Cardiac septum (tissue), 1 donor: ENCODE results near the gene SLC43A2. TPM values are rescaled to one million over a fixed set of nuclear protein-coding genes. Genes with fewer than 3 reads are reported as not detected.
"Not testable (repeated sequence)": the region's sequence is repeated elsewhere in the genome, so short reads cannot be mapped to it uniquely, and the experiment has no call there.

Experiments used
- DNase-seq: peaks from one replicate; pipeline ENCODE4 v3.0.0-alpha.2; 2020; ENCODE audit warnings: low spot score
- intact Hi-C: fragments of 100-400 bp; cut with DNase I; formaldehyde crosslinking; loops from one replicate; pipeline ENCODE4 v1.14.0; 2022
- total RNA-seq: library from RNA; stranded (reverse); fragmentation: NEBNext Ultra II Directional; extraction: Animal tissue kit (Norgen Biotek cat#: 25700); gene quantifications from one replicate; pipeline ENCODE4 v1.2.1, GENCODE V29; 2021
- donor health status: DM: no; HTN: no; CAD: no.

Gene SLC43A2
- total RNA-seq, 1 donor from 2014 or later = 4.8 TPM

DNA sequence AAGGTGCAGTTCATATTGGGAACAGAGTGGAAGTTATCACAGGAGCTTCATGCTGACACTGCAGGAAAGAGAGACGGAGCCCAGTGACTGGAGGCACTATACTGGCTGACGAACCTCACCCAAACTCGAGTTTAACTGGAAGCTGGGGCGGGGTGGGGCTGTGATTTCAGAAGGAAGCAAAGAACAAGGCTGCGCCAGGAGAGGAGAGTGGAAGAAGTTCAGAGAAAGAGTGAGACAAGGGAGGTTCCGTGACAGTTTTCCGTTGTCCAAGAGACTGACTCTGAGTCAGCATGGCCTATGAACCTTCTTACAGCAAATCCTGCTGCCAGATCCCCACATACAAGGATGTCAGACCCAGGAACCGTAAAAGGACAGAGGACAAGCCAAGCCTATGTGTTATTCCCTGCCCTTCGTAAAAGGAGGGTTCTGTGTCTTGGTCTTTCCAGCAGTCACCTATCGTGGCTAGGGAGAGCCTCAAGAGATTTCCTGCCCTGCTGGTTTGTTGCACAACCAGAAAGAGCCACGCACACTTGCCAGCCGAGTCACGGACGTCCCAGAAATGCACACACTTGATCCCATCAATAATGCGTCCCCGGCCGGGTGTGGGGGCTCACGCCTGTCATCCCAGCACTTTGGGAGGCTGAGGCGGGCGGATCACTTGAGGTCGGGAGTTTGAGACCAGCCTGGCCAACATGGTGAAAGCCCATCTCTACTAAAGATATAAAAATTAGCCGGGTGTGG lies 71.1 kb downstream of the SLC43A2 start:
- DNase-seq = no peak
- intact Hi-C loops = no loop called here

DNA sequence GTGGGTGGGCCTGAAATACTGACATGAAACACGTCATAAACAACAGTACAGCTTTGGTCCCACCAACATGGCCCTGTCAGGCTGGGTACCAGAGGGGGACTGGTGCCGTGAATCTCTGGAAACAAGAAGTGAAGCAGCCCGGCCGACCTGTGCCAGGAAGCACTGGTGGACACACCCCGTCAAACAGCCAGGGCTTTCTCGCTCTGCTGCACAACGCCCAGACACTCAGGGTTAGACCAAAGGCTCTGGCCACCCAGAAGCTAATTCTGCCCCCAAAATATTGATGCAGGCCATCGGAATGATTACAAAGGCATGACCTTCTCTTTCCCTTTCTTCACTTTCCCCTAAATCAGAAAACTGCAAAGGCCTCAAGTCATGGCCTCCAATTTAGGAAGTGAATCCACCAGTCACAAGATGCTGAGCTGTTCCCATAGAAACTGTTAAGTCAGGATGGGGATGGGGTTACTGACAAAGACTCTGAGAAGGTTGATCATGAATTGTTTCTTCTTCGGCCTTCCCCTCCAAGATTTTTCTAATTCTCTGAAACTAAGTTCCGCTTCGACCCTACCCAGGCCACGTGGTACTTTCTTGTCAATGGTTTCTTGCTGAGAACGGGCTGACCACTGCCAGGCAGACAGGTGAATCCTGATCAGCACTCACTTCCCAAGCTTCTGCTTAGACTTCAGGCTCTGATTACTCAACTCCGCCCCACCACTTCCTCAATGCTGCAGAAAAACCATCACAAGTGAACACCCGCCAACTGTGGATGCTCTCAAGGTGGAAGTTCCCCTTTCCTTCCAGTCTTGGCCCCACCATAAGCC lies 72.8 kb downstream of the SLC43A2 start:
- intact Hi-C loops = no loop called here
- DNase-seq = peak; percentile 89

GRCh38 chr17:1554751-1555540 lies 73.7 kb downstream of the SLC43A2 start:
- intact Hi-C loops = no loop called here
- DNase-seq = no peak

DNA sequence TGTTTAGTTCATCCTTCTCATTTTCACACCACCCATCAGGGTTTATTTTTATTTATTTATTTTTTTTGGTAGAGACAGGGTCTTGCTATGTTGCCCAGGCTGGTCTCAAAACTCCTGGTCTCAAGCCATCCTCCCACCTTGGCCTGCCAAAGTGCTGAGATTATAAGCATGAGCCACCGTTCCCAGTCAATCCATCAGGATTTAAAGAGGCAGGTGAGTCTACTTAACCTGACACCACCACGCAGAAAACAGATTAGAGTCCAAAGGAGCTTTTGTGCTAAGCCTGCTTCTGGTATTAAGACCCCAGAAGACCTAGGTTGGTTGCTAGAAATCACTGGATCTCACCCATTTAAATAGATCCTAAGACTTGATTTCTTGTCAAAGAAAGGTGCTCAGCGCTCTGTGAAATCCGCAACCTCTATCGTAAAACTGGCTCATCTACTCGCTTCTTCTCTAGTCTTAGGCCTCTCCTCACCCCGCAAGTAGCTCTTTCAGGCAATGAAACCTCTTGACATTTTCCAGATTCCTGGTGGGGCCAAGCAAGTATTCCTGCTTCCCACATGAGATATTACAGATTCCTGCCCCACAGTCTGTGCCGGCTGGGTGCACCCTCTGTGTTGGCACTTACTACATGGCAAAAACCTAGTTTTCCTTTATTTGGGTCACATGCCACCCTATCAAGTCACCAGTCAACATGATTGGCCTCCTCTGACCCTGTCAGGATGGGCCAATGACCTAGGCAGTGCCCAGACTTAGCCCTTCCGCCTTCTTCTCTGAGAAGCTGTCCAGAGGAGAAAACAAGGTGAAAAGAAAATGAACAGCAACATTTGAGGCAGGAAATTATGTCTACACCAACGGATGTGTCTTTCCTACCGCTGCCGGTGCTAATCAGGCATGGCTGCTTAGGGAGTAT lies 75.0 kb downstream of the SLC43A2 start:
- no peak for DNase-seq
- intact Hi-C loops = no loop called here

- intact Hi-C loops = no loop called here
- DNase-seq = no peak
These were observed 75.7 kb downstream of the SLC43A2 start for GRCh38 chr17:1552932-1553331.

DNA sequence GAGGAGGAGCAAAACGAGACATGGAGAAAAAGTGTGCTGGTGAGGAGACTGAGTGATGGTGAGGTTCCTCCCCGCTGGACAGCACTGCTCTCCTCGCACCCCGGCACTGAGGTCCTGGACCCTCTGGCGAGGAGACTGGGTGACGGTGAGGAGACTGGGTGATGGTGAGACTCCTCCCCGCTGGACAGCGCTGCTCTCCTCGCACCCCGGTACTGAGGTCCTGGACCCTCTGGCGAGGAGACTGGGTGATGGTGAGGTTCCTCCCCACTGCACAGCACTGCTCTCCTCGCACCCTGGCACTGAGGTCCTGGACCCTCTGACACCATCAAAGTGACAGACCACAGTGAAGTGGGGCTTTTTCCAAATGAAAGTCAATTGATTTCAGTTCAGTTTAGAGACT lies 76.9 kb downstream of the SLC43A2 start:
- no peak for DNase-seq
- intact Hi-C loops = no loop called here

- intact Hi-C loops = no loop called here
- no peak for DNase-seq
These were observed 80.6 kb downstream of the SLC43A2 start for GRCh38 chr17:1548032-1548431.

- DNase-seq = no peak
- intact Hi-C loops = no loop called here
These were observed 82.2 kb downstream of the SLC43A2 start for GRCh38 chr17:1546292-1546922.

DNA sequence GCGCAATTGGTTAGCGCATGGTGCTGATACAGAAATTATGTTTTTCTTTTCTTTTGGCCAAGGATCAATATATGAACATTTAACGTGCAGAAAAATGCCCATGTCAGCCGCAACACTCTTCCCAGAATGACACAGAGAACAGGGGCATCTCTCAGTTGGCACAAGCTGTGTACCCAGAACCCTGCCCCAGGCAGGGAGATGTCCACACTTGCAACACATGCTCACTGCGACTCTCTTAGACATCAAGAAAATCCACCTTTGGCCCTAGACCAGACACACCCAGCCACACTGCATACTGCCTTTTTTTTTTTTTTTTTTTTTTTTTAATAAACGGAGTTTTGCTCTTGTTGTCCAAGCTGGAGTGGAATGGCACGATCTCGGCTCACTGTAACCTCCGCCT lies 83.0 kb downstream of the SLC43A2 start:
- no peak for DNase-seq
- intact Hi-C loops = no loop called here

- intact Hi-C loops = no loop called here
- DNase-seq = no peak
These were observed 86.3 kb downstream of the SLC43A2 start for GRCh38 chr17:1542316-1542715.

DNA sequence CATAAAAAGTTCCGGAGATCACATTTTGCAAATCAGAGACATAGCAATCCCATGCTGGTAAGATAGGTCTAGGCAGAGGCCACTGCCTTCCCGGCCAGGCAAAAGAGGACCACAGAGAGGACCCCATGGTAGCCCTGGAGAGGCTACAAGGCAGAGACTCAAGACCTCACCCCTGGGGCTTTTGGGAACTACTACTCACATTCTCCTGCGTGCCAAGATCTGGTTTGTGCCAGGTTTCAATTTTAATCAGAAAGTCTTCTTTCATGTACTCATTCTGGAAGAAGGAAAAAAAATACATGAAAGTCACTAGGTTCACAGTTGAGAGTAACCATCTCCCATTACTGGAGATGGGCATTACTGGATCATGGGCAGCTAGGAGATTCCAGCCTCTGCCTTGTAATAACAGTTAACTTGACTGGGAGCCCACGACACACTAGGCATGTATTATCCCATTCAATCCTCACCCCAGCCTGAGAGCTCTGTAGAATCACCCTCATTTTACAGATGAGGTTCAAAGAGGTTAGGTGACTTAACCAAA lies 87.2 kb downstream of the SLC43A2 start:
- DNase-seq = no peak
- intact Hi-C loops = no loop called here

DNA sequence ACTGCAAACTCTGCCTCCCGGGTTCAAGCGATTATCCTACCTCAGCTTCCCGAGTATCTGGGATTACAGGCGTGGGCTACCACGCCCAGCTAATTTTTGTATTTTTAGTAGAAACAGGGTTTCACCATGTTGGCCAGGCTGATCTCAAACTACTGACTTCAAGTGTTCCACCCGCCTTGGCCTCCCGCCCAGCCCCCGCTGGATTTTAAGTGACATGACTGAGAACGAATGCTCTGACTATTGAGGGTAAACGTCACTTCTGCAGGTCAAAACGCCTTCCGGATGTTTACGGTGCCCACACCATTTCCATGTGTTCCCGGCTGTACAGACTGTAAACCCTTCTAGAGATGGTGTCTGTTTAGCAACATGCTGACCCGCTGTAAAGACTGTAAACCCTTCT lies 88.8 kb downstream of the SLC43A2 start:
- no peak for DNase-seq
- intact Hi-C loops = no loop called here

- intact Hi-C loops = no loop called here
These were observed 92.9 kb downstream of the SLC43A2 start for GRCh38 chr17:1535737-1536136.

DNA sequence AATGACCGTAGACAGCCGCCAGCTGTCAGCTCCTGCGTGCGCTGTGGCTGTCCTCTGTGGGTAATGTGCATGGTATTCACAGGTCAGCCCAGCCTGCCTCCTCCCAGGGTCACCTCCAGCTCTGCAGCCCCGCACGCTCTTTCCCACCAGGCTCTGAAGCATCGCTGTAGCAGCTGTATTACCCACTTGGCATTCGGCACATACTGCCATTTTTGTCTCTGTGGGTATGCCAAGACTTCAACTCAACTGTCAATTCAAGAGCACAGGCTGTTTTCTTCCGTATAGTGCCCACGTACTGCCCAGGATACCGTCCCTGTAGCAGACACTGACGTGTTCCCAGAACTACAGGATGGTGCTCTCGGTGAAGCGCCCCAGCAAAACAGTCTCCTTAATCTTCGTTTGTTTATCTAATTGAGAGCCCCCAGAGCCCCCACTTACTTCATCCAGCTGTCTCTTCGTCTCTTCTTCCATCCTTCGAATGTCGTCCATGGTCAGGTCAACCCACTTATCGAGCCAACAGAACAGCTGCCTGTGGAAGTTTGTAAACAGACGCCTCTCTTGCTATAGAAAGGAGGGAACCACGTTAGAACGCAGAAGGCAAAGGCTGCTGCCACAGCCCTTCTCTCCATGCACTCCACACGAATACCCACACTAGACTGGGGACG lies 94.8 kb downstream of the SLC43A2 start:
- no peak for DNase-seq

More at GRCh38 chr17:1535737-1536136, 92.9 kb downstream of the SLC43A2 start:
- DNase-seq = no peak

GRCh38 chr17:1532836-1533602 lies 95.6 kb downstream of the SLC43A2 start:
- intact Hi-C loops = no loop called here

More for the DNA sequence above, 94.8 kb downstream of the SLC43A2 start:
- intact Hi-C loops = no loop called here

GRCh38 chr17:1529863-1530262 lies 98.8 kb downstream of the SLC43A2 start:
- intact Hi-C loops = no loop called here
- DNase-seq = no peak

More at GRCh38 chr17:1532836-1533602, 95.6 kb downstream of the SLC43A2 start:
- DNase-seq = no peak

DNA sequence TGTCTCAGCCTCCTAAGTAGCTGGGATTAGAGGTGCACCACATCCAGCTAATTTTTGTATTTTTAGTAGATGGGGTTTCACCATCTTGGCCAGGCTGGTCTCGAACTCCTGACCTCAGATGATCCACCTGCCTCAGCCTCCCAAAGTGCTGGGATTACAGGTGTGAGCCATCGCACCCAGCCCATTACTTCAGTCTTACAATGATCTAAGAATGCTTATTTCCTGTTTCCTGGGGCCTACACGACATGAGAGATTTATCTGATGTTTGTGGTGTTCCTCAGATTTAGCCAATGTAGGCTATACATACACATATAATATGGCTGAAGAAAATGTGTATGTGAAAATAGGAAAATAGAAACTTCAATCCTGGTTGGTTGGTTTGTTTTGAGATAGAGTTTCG lies 101.8 kb downstream of the SLC43A2 start:
- DNase-seq, intact Hi-C loops: not testable (repeated sequence)
